Heart right ventricle (tissue), 16 donors: ENCODE measurements around the gene CA12. TPM values are rescaled to one million over a fixed set of nuclear protein-coding genes. Genes with fewer than 3 reads are reported as not detected.

Experiments
- ATAC-seq, 8 donors: fragments of 200-7000 bp; cut with Tn5 transposase; one replicate each; pipeline ENCODE4 v1.9.1; 2020; ENCODE audit warnings: mild to moderate bottlenecking in 8 of 8, moderate library complexity in 8 of 8, moderate number of reproducible peaks in 1 of 8
- DNase-seq, 2 donors: peaks; one replicate each; pipeline ENCODE4 v3.0.0-alpha.2; 2020
- H3K27ac ChIP-seq, 10 donors: fragments of 200-600 bp; sonication (generic) in 2 of 10; one replicate each; pipeline versions ENCODE4 v1.5.0 to v1.8.0; 2020 to 2022; ENCODE audit warnings: mild to moderate bottlenecking in 3 of 10
- H3K27me3 ChIP-seq, 7 donors: fragments of 200-600 bp; one replicate each; pipeline ENCODE4 v1.8.0; 2021 to 2022; ENCODE audit warnings: mild to moderate bottlenecking in 2 of 7
- H3K36me3 ChIP-seq, 9 donors: fragments of 200-600 bp; sonication (generic) in 1 of 9; one replicate each; pipeline versions ENCODE4 v1.5.0 to v1.8.0; 2020 to 2022; ENCODE audit warnings: mild to moderate bottlenecking in 2 of 9
- H3K4me1 ChIP-seq, 9 donors: fragments of 200-600 bp; sonication (generic) in 1 of 9; one replicate each; pipeline versions ENCODE4 v1.5.0 to v1.8.0; 2020 to 2022; ENCODE audit warnings: mild to moderate bottlenecking in 4 of 9
- H3K4me3 ChIP-seq, 10 donors: fragments of 200-600 bp; sonication (generic) in 2 of 10; one replicate each; pipeline versions ENCODE4 v1.5.0 to v1.8.0; 2020 to 2022; ENCODE audit warnings: mild to moderate bottlenecking in 7 of 10, moderate library complexity in 2 of 10
- H3K9me3 ChIP-seq, 11 donors: fragments of 200-600 bp in 10 of 11; sonication (generic) in 2 of 11; one replicate each; pipeline versions ENCODE4 v1.5.0 to v1.8.0; 2013 to 2022; ENCODE audit warnings: mild to moderate bottlenecking in 2 of 11, control low read depth in 1 of 11, moderate library complexity in 1 of 11
- CTCF ChIP-seq, 9 donors: fragments of 200-600 bp; sonication (generic) in 2 of 9; IDR thresholded peaks; one replicate each; pipeline versions ENCODE4 v1.5.0 to v1.8.0; 2021 to 2022; ENCODE audit warnings: antibody characterized with exemption in 9 of 9, mild to moderate bottlenecking in 5 of 9, moderate library complexity in 1 of 9
- WGBS, 2 donors: extraction: QIAGEN DNeasy Blood & Tissue Kit; methylation state at CpG; one replicate each; pipeline ENCODE4 v1.1.7; 2013; ENCODE audit warnings: inconsistent platforms in 1 of 2; 5-methylcytosine and 5-hydroxymethylcytosine counted together
- intact Hi-C, 10 donors: fragments of 100-400 bp; cut with DNase I; formaldehyde crosslinking; loops; one replicate each; pipeline versions ENCODE4 v1.11.1 to v1.14.2; 2022
- polyA plus RNA-seq, 2 donors: library from polyadenylated mRNA; stranded (reverse); fragments of 200-250 nt; gene quantifications; one replicate each; pipeline ENCODE4 v1.2.3, GENCODE V29; 2013
- total RNA-seq, 10 donors: library from RNA; stranded (reverse); fragmentation: NEBNext Ultra II Directional in 3 of 10; extraction: Animal tissue kit (Norgen Biotek cat#: 25700) in 3 of 10; gene quantifications; one replicate each; pipeline versions ENCODE4 v1.2.1 to v1.2.4, GENCODE V29; 2021 to 2023
- donor health status: Arrhythmogenic right ventricular cardiomyopathy.
- donor health status: ischemic (EF 13 %, LVEDD 7.1; RV severe dilation, severe dysfunction).
- donor health status: healthy with polysubstance abuse.
- donor health status: DM: no; HTN: yes; CAD: no.
- donor health status: DM: no; HTN: no; CAD: no.
- donor health status: ischemic (EF 25% LVEDD 6.9; RV normal size, moderate dysfunction).
- donor health status: ischemic (EF 25% LVEDD 5.7; RV mildly dilated, moderate dysfunction).
- donor health status: healthy.
- donor health status: DM: yes; HTN: yes; CAD: no.
- donor health status: Ischemic cardiomyopathy.
- donor health status: ischemic (EF 35%, LVEDD 5.7; RV mildly dilated, moderate dysfunction).
- donor health status: nonischemic (EF 11% LVEDD 7.7; RV severe dilation, severe dysfunction).
- donor health status: DM: yes; HTN: yes; CAD: no.
- donor health status: PGD.
- donor health status: ischemic (EF 29% LVEDD 5.4; RV normal size, mild dysfunction).
- donor health status: nonischemic (EF 23%, LVEDD 6.1; RV moderate dilation, normal function).

The CA12 gene
- total and polyA plus RNA-seq, 12 donors: 0.07 to 1.3 (median 0.15) TPM; not detected in 1

DNA sequence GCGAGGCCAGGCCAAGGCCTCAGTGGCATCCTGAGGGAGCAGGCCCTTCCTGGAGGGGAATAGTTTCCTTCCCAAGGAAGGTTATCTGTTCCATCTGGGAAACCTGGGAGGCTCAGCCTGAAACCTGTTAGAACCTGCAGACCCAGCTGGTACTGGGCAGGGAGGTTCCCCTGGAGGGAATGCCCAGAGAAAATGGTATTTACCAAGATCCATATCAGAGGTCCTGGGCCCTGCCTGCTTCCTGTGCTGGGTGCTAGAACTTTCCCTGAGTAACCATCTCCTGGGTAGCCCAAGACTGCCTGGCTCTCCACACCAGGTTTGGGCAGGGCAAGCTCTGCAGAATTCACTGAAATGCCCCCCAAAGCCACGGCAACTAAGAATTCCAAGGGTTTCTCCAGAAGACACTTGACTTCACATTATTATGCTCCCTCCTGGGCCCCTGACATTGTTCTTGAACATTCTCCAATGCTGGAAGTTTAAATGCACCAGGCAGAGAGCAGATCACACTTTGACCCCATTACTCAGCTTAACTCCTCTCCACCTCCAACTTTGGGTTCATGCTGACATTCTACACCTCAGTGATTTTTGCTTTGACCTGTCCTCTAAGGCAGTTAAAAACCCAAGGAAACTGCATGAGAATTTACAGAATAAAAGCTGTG, 2.0 kb downstream of the CA12 start:
- DNase-seq (no peak), ATAC-seq (no peak)
- Histone ChIP-seq H3K4me3 (peak overlapping the region in 1 of 10 donors; percentile 55), H3K4me1 (peaks cover 4 to 38% (median 23%) of the 10 kb centered on the region in 9 donors), H3K36me3 (no peaks in the 10 kb centered on the region), H3K27me3 (peaks cover 0 to 45% (median 35%) of the 10 kb centered on the region in 7 donors), H3K9me3 (no peaks in the 10 kb centered on the region), H3K27ac (no peak overlapping the region)
- WGBS, 2 donors: 90 to 94% methylated on average over 2 of the region's 2 CpGs
- TF ChIP-seq CTCF (IDR thresholded peaks at IDR 0.05): no peak
- intact Hi-C loops: no loop called here

- TF ChIP-seq CTCF (IDR thresholded peaks at IDR 0.05): no peak
- ATAC-seq (no peak), DNase-seq (no peak)
- H3K36me3 ChIP-seq: no peaks in the 10 kb centered on the region
- intact Hi-C loops: no loop called here
- H3K4me3 ChIP-seq: no peak overlapping the region
- H3K4me1 ChIP-seq: peaks cover 4 to 45% (median 29%) of the 10 kb centered on the region in 9 donors
- 90 to 91% methylated on average over 7 of the region's 7 CpGs for WGBS, 2 donors
- no peak overlapping the region for H3K27ac ChIP-seq
- peaks cover 0 to 45% (median 35%) of the 10 kb centered on the region in 7 donors for H3K27me3 ChIP-seq
- H3K9me3 ChIP-seq: no peaks in the 10 kb centered on the region
Observed at GRCh38 chr15:63378946-63379345, 2.7 kb downstream of the CA12 start.

DNA sequence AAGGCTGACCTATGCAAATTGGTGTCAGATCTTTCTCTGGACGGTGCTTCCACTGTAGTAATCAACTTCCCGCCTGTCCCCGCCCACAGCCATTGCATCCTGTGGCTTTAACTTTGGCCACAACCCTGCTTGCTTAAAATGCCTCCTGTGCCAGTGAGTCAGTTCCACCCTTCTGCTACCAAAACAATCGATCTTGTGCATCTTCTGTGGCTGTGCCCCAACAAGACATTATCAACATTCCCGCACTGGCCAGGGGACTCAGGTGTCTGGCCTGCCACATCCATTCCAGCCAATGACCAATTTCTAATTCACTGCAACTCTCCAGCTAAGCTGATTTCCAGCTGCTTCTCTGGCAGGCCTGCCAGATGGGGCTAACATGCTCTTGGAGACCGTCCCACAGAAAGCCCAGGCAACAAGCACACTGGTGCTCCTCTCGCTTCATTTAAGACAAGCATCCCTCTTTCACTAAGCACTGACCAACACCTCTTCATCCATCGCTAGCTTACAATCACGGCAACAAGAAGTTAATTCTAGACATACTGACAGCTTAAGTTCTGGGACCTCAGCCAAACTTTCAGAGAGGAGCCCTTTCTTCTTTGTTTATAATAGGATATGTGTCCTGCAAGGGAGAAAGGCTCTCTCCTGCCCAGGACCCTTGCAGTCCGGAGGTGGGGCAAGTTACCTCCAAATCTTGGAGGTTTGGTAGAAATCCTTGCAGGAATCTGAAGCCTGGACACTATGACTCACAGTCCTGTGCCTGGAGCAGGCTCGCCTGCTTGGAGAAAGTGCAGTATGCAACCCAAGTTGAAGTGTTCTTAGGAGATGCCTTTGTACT, 6.7 kb downstream of the CA12 start:
- peaks cover 0 to 41% (median 18%) of the 10 kb centered on the region in 9 donors for H3K4me1 ChIP-seq
- ATAC-seq (peak in 7 of 8 donors; percentile 40 to 73 (median 57)), DNase-seq (peak in 1 of 2 donors; percentile 22)
- H3K27me3 ChIP-seq: peaks cover 0 to 22% (median 7%) of the 10 kb centered on the region in 7 donors
- no peaks in the 10 kb centered on the region for H3K36me3 ChIP-seq
- no peaks in the 10 kb centered on the region for H3K9me3 ChIP-seq
- WGBS, 2 donors: 18 to 33% methylated on average over 11 of the region's 11 CpGs
- TF ChIP-seq CTCF (IDR thresholded peaks at IDR 0.05): no peak
- no peak overlapping the region for H3K4me3 ChIP-seq
- intact Hi-C loops: no loop called here
- H3K27ac ChIP-seq: peak overlapping the region in 2 of 10 donors; percentile 48 to 62

GRCh38 chr15:63373866-63374548, 7.6 kb downstream of the CA12 start:
- Histone ChIP-seq H3K9me3 (no peaks in the 10 kb centered on the region), H3K27me3 (peaks cover 0 to 13% (median 0%) of the 10 kb centered on the region in 7 donors), H3K4me3 (no peak overlapping the region), H3K36me3 (no peaks in the 10 kb centered on the region), H3K4me1 (peaks cover 0 to 41% (median 18%) of the 10 kb centered on the region in 9 donors), H3K27ac (peak overlapping the region in 1 of 10 donors; percentile 62)
- no peak for TF ChIP-seq CTCF (IDR thresholded peaks at IDR 0.05)
- DNase-seq: no peak
- no peak for ATAC-seq
- intact Hi-C loops: no loop called here
- 89 to 96% methylated on average over 9 of the region's 9 CpGs for WGBS, 2 donors
